ENCODE measurements around the gene ZAP70. TPM values are rescaled to one million over a fixed set of nuclear protein-coding genes. Genes with fewer than 3 reads are reported as not detected.

The ZAP70 gene
- total and polyA plus RNA-seq, 10 of the 15 experiments (the other 5 are each of a cell fraction or from before 2014, with no cell fraction given), result 0.18 to 2.9 (median 1.2) TPM; not detected in 1

- Histone ChIP-seq H3K4me3 (no peak overlapping the region), H3K9ac (ENCODE audit: control insufficient read depth, insufficient read depth, low read length) (no peak overlapping the region), H3K27ac (ENCODE audit: control insufficient read depth, insufficient read depth) (no peak overlapping the region), H3K27me3 (replicated peaks in 1 of 2; ENCODE audit: control insufficient read depth in 2 of 2, insufficient read depth in 2 of 2, low read length in 1 of 2) (no peaks in the 10 kb centered on the region), H3K36me3 (ENCODE audit: control insufficient read depth in 2 of 2, insufficient read depth in 2 of 2, low read length in 1 of 2) (peaks cover 9 to 11% of the 10 kb centered on the region in 2 experiments), H3K9me3 (replicated peaks; ENCODE audit: control insufficient read depth, insufficient read depth, low read length) (no peaks in the 10 kb centered on the region), H2AFZ (ENCODE audit: control insufficient read depth, low read depth, low read length) (no peak overlapping the region), H3K4me1 (ENCODE audit: control insufficient read depth, insufficient read depth, low read length) (no peaks in the 10 kb centered on the region), H3K4me2 (ENCODE audit: control insufficient read depth, insufficient read depth) (no peak overlapping the region), H4K20me1 (ENCODE audit: control insufficient read depth, insufficient read depth) (no peaks in the 10 kb centered on the region), H3K79me2 (ENCODE audit: control insufficient read depth, insufficient read depth, low read length) (no peaks in the 10 kb centered on the region)
- CTCF ChIA-PET, result interaction anchor here (0.5 to 1.0 kb wide), 3 partner anchors 33 to 611 kb away, joined by 3 to 5 read pairs (median 3); no protein-coding TSS in a partner anchor
- BruUV-seq (replicated peaks), result no TSS peak
- FAIRE-seq (no peak), ATAC-seq (0 out of 3 replicates have a peak, but pooled peaks have one; percentile 37), DNase-seq (ENCODE audit: low read depth, low spot score) (no peak)
- SMC1A ChIA-PET (ENCODE audit: uncharacterized antibody, unreplicated experiment), result no interaction called here
- RAD21 ChIA-PET (ENCODE audit: unreplicated experiment), result no interaction called here
- in situ Hi-C loops (cut with MboI), result no loop called here
- TF ChIP-seq SRF (IDR thresholded peaks at IDR 0.05; ENCODE audit: low read depth in 2 of 2, low read length in 2 of 2), result no peak
- TF ChIP-seq HCFC1 (IDR thresholded peaks at IDR 0.05; ENCODE audit: low read length), result no peak
- TF ChIP-seq ZBED1 (IDR thresholded peaks at IDR 0.05; ENCODE audit: borderline replicate concordance), result no peak
- TF ChIP-seq NBN (IDR thresholded peaks at IDR 0.05), result no peak
- TF ChIP-seq CTCF (IDR thresholded peaks at IDR 0.05 in 2 of 3, conservative IDR thresholded peaks at IDR 0.05 in 1 of 3; ENCODE audit: control insufficient read depth in 2 of 3, extremely low read depth in 1 of 3, insufficient read depth in 1 of 3, low read depth in 3 of 3, low read length in 3 of 3), result peak; percentile 18 to 31 (median 24); a peak in 3 of 6 replicates
- no peak for TF ChIP-seq IRF3 (IDR thresholded peaks at IDR 0.05)
- no peak for TF ChIP-seq POU2F2 (IDR thresholded peaks at IDR 0.05; ENCODE audit: borderline replicate concordance, low read depth, low read length)
- POLR2A ChIA-PET, result no interaction called here
- intact Hi-C loops (cut with micrococcal nuclease; ENCODE audit: unreplicated experiment), result no loop called here
- 62% methylated on average over 7 of the region's 7 CpGs for WGBS (ENCODE audit: insufficient coverage, insufficient replicate concordance, low lambda C conversion rate, missing lambda C conversion rate)
Observed at GRCh38 chr2:97774425-97774824, 61.0 kb downstream of the ZAP70 start.
